HG02884 (cell line): ENCODE measurements around the gene SUGP2.
"Not testable (repeated sequence)": the region's sequence is repeated elsewhere in the genome, so short reads cannot be mapped to it uniquely, and the experiment has no call there.

Experiments used
- ATAC-seq: cut with Tn5 transposase; IDR thresholded peaks from one replicate; pipeline ENCODE4 v1.9.1; 2021; ENCODE audit warnings: mild to moderate bottlenecking, moderate library complexity; ENCODE audit not compliant: unreplicated experiment

Gene SUGP2

DNA sequence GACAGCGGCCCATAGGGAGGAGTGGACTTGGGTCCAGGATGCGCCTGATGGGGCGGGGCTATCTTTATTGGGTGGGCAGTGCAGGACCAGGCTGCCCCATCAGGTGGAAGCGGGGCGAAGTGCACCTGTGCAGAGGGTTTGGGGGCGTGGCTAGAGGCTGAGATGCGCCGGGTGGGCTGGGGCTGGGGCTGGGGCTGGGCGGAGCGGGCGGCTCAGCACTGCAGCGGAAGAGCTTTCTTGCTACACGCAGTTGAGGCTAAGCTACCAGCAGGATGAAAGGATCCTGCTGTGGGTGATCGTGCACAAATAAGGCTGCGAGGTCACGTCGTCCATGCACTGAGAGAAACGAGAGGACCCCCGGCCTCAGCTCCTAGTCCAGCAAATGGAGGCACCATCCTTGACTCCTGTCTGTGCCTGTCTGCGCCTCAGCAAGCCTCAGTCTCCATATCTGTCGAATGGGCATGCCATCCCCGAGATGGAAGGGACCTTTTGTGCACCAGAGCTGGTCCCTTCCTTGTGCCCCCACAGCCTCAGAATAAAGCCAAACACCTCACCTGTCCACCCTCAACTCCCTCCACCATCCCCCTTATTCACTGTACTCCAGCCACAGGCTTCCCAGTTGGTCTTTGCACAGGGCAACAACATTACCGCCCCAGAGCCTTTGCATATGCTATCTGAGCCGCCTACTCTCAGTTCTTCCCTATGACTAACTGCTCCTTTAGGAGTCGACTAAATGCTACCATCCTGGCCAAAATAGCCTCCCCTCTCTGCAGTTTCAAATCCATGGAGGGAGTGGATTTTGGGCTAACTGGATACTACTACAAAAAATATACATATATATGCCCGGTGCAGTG lies 71.3 kb downstream of the SUGP2 start:
- ATAC-seq, result no peak

DNA sequence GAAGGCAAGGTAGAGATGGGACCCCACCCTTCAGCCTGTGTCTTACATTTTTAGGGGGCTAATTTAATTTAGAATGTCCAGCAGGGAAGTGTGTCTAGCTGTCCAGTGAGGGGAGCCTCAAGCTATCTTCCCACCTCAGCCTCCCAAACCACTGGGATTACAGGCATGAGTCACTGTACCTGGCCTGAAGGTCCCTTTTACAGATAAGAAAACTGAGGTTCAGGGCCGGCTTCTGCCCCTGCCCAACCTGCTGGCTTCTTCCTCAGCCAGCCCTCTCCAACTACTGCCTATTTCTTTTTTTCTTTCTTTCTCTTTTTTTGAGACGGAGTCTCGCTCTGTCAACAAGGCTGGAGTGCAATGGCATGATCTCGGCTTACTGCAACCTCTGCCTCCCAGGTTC lies 72.9 kb downstream of the SUGP2 start:
- no peak for ATAC-seq

DNA sequence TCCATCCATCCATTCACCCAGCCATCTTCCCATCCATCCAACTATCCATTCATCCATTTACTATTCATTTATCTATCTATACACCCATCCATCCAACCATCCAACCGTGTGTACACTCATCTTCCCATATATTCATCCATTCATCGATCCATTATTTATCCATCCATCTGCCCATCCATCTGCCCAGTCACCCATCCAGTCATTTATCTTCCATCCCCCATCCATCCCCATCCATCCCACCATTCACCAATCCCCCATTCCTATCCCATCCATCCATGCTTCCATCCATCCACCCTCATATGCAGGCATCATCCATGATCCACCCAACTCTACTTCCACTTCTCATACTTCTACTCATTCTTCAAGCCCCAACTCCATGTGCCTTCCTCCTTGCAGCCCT lies 78.3 kb downstream of the SUGP2 start:
- ATAC-seq, result no peak

DNA sequence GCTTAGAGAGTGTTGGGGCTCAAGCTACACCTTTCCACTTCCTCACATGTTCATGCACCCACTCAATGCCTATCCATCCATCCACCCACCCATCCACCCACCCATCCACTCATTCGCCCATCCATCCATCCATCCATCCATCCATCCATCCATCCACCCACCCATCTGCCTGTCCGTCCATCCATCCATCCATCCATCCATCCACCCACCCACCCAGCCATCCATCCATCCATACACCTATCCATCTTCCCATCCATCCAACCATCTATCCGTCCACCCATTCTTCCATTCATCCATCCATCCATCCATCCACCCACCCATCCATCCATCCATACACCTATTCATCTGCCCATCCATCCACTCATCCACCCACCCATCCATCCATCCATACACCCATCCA lies 79.2 kb downstream of the SUGP2 start:
- no peak for ATAC-seq

DNA sequence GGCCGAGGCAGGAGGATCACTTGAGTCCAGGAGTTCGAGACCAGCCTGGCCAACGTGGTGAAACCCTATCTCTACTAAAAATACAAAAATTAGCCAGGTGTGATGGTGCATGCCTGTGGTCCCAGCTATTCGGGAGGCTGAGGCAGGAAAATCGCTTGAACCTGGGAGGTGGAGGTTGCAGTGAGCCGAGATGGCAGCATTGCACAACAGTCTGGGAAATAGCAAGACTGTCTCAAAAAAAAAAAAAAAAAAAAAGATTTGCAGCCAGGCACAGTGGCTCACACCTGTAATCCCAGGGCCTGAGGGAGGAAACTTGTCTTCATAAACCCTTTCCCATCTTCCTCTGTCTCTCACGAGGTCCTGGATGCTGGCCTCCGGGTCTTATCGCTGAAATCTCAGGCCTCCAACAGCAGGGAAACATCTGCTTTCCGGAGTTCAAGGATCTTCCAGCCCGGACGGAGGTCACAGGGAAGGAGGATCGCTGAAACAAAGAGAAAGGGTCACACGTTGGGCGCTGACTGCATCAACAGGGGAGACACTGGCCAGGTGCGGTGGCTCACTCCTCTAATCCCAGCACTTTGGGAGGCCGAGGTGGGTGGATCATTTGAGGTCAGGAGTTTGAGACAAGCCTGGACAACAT lies 80.8 kb downstream of the SUGP2 start:
- ATAC-seq, result not testable (repeated sequence)

DNA sequence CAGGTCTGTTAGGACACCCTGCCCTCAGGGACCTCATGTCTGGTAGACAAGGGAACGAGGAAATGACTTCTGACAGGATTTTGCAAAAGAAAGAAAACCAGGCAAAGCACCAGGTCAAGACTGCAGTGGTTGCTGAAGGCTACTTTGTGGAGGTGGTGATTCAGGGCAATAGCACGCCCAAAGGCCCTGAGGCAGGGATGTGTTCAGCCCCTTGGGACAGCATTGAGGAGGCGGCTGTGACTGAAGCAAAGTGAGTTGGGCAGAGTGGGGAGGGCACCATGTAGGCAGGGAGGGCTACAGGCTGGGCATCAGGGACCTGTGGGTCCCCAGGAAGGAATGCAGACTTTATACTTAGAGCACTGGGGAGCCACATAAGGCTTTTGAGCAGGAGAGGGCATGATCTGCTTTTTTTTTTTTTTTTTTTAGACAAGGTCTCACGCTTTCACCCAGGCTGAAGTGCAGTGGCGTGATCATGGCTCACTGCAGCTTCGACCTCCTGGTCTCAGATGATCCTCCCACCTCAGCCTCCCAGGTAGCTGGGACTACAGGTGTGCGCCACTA lies 81.5 kb downstream of the SUGP2 start:
- ATAC-seq, result no peak

DNA sequence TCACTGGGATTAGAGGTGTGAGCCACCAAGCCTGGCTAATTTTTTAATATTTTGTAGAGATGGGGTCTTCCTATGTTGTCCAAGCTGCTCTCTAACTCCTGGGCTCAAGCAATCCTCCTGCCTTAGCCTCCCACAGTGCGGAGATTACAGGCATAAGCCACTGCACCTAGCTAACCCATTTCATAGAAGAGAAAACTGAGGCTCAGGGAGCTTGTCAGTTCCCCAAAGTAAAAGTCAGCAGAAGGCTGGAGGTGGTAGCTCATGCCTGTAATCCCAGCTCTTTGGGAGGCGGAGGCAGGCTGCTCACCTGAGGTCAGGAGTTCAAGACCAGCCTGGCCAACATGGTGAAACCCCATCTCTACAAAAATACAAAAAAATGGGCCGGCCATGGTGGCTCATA lies 83.5 kb downstream of the SUGP2 start:
- ATAC-seq, result no peak

DNA sequence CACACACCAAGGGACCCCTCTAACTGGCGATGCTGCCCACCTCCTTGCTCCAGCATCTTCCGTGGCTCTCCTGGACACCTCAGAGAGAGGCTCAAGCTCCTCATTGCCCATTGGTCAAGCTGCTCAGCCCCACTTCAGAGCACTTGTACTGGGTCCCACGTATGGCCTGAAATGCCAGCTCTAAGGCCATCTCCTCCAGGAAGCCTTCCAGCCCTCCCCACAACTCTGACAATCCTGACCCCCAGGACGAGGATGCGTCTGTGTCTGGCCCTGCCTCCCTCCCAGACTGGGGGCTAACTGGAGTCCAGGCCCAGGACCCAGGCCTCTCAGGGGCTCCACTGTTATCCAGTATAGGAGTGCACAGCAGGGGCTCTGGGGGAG lies 84.4 kb downstream of the SUGP2 start:
- ATAC-seq, result no peak

DNA sequence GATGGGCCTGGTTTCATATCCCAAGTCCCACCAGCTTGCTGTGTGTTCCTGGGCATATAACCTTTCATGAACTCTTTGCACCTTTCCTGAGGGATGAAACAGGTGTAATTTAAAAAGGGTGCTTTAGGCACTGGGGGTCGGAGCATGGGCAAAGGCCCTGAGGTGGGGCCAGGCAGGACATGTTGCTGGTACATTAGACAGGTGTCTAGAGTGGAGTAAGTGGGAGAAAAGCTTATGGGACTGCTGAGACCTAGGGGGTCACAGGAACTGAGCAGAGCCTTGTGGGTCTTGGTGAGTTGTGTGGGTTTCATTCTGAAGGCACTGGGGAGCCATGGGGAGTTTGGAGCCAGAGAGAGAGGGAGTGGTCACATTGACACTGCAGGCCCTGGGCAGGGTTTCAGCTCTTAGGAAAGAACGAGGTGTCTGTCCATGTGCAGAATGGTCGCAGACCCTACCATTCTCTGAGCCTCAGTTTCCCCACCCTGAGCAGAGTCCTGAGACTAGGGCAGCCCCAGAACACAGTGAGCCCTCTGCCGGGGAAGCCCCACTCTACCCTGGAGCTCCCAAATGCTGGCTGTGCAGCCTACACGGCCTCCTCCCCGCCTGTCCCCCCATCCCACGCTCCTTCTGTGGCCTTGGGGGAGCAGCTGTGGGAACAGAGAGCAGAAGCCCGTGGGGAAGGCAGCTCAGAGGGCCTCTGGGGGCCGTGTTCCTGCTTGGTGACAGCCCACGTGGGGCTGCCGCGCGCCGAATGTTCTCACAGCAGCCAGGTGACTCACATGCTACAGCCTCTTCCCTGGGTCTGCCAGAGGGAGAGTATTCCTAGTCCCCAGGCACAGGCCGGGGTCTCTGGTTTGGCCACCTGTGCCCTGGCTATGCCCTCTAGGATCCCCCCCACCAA lies 85.0 kb downstream of the SUGP2 start:
- no peak for ATAC-seq

DNA sequence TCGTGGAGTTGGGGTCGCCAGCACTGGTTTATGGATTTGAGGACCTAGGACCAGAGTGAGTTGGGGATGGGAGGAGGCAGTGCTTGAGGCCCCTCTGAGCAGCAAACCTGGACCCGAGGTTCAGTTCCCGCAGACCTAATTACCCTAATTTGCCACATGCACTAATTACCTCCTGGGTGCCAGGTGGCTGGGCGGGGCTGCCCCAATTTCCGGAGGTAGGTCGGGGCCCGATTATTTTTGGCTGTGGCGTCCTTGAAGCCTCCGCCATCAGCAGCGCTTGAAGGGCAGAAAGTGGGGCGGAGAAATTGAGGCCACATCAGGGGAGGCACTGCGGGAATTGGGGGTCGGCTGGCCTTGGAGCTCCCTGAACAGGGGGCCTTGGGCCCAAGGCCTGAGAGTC lies 86.4 kb downstream of the SUGP2 start:
- no peak for ATAC-seq

DNA sequence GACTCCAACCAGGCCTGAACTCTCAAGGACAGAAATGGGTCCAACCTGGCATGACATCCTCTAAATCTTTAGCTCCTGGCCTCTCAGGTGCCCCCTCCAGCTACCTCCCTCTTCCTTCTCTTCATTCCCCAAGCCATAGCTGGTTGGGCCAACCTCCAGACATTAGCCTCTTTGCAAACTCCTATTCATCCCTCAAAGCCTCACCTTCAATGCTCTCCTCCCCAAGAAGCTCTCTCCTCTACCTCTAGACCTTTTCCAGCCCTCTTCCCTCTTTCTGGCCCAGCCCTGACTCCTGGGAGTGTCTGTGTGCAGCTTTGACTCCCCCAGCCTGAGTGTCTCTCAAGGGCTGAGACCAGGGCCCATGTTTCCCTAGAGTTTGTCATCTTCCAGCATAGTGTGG lies 87.0 kb downstream of the SUGP2 start:
- ATAC-seq, result no peak

DNA sequence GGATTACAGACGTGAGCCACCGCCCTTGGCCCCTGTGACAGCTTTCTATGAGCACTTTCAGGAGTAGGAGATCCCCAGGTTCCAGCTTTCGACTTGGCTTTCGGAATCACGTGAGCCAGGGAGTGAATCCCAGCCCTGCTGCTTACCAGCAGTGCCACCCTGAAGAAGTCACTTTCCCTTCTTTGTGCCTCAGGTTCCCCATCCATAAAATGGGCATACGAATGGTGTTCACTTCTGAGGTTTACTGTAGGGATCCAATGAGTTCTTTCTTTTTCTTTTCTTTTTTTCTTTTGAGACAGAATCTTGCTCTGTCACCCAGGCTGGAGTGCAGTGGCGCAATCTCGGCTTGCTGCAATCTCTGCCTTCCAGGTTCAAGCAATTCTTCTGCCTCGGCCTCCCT lies 88.0 kb downstream of the SUGP2 start:
- ATAC-seq, result no peak

DNA sequence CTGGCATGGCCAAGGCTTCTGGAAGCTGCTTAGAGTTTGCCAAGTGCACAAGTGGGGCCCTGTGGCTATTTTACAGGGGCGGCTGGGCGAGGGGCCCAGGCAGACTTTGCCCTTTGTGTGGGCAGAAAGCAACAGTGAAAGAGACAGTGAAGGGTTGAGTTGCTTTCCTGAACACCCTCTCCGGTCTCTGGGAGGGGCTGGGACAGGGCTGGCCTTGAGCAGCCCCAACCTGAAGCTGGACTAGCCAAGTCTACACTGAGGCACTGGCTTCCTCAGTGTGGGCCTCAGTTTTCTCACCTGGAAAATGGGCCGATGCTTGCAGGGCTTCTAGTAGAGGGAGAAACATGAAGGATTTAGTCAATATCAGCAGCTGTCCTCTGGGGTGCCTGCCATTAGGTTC lies 89.9 kb downstream of the SUGP2 start:
- no peak for ATAC-seq

DNA sequence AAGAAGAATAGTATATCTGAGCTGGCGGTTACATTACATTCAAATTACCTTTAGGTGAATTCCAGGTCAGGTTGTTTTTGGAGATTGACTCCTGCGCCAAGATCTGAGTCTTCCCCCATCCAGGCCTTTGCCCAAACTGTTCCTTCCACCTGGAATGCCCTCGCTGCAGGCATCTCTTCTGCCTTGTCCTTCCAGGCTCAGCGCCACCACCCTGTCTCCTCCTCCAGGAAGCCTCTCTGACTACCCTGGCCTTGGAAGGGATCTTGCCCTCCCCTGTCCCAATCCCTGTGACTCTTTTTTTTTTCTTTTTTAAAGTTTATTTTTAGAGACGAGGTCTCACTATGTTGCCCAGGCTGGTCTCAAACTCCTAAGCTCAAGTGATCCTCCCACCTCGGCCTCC lies 90.6 kb downstream of the SUGP2 start:
- no peak for ATAC-seq

DNA sequence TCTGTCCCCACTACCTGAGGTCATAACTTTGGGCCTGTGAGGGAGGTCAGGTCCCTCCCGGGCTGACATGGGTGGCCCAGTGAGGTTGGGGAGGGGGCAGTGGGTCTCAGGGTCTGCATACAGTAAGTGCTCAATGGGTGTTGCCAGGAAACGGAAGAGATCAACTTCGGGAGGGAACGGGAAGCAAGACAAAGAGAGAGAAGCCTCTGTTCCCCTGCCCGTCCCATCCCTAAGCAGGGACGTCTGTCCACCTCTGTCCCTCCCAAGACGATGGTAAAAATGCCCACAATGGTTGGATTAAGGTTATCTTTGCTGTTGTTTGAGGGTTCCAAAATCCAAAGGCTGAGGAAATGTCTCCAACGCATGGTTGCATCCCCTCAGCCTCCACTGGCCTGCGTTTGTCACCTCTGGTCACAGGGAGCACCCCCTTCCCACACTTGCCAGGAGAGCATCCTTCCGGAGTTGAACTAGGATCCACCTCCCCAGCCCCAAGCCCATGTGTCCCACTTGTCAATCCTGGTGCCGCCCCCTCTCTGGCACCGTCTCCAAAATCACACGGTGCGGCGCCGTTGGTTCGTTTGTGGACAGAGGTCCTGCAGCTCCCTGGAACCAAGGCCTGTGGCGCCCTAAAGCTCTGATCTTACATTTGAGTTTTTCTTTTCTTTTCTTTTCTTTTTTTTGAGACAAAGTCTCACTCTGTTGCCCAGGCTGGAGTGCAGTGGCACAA lies 91.5 kb downstream of the SUGP2 start:
- ATAC-seq, result no peak
